Peyer's patch (tissue), 4 donors: ENCODE measurements around the gene LENG9.

Source experiments
- CTCF ChIP-seq, 6 experiments: fragments of 450-650 bp in 4 of 6; fragments of 200-600 bp in 2 of 6; sonication (generic) in 1 of 6; IDR thresholded peaks; one replicate each; pipeline ENCODE4 v1.5.1; 2017 to 2019; ENCODE audit warnings: antibody characterized with exemption in 6 of 6, mild to moderate bottlenecking in 3 of 6, moderate library complexity in 1 of 6
- POLR2A ChIP-seq, 2 donors: fragments of 450-650 bp; IDR thresholded peaks; one replicate each; pipeline ENCODE4 v1.5.1; 2017; ENCODE audit warnings: antibody characterized with exemption in 2 of 2, mild to moderate bottlenecking in 2 of 2, moderate library complexity in 2 of 2

GRCh38 chr19:54453921-54454780 lies 9.4 kb downstream of the LENG9 start:
- no peak for TF ChIP-seq CTCF (IDR thresholded peaks at IDR 0.05)
- TF ChIP-seq POLR2A (IDR thresholded peaks at IDR 0.05), result no peak
